Measurements from ENCODE around the gene POLA1.
A peak's percentile ranks its signal among the peaks of the same experiment; 100 is the strongest.
"Not testable (repeated sequence)": the region's sequence is repeated elsewhere in the genome, so short reads cannot be mapped to it uniquely, and the experiment has no call there.

POLA1 gene

GRCh38 chrX:24839331-24839730, 145.6 kb downstream of the POLA1 start:
- TF ChIP-seq JUND (IDR thresholded peaks at IDR 0.05; ENCODE audit: low read depth), result no peak
- in situ Hi-C loops (cut with HindIII; ENCODE audit: low pct_unique_long_range_greater_than_20kb, low sequenced_read_pairs), result no loop called here
- no peak for DNase-seq (ENCODE audit: low read depth in 1 of 2, low spot score in 1 of 2)

- TF ChIP-seq JUND (IDR thresholded peaks at IDR 0.05; ENCODE audit: low read depth), result no peak
- DNase-seq (ENCODE audit: low read depth in 1 of 2, low spot score in 1 of 2), result no peak
- in situ Hi-C loops (cut with HindIII; ENCODE audit: low pct_unique_long_range_greater_than_20kb, low sequenced_read_pairs), result no loop called here
Observed at GRCh38 chrX:24842486-24842885, 148.8 kb downstream of the POLA1 start.

DNA sequence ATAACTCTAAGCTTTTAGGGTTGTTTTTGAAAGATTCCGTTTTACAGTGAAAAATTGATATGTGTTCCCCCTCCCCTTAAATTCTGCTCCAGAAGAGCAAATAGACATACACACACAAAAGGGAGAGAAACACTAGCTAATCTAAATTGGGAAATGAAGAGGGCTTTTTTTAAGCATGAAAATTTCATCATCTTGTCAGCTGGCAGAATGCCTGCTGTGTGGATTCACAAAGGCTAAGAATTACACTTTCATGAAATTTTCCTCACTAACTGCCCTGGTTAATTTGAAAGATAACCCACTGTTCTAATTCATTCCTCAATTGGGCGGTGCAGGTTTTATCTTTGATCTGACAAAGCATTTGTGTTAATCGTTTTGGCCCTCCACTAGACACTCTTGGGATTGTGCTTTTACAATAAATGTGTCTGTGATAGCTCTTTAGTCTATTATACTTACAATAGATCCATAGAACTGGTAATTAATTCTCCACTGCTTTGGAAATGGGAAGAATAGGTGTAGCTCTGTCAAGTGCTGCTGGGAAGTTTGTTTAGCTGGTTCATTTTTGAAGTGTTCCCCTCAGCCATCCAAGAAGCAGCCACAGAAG, 152.9 kb downstream of the POLA1 start:
- in situ Hi-C loops (cut with HindIII; ENCODE audit: low pct_unique_long_range_greater_than_20kb, low sequenced_read_pairs), result no loop called here
- TF ChIP-seq JUND (IDR thresholded peaks at IDR 0.05; ENCODE audit: low read depth), result no peak
- no peak for DNase-seq (ENCODE audit: low read depth in 1 of 2, low spot score in 1 of 2)

DNA sequence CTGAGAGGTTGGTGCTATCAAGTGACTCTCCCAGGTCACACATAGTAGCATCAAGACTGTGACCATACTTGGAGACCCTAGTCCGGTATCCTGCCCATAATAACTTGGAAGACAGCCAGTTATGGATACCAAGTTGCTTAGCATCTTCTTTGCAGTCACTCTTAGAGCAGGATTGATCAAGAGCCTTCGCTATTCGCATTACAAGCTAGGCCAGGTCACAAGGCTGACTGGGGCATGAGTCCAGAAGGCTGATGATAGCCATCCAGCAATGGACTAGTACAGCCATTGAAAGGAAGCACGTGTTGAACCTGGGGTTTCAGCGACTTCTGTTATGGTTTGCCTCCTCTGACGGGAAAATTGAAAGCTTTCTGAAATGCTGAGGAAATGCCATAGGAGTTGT, 157.6 kb downstream of the POLA1 start:
- no peak for TF ChIP-seq JUND (IDR thresholded peaks at IDR 0.05; ENCODE audit: low read depth)
- no peak for DNase-seq (ENCODE audit: low read depth in 1 of 2, low spot score in 1 of 2)
- in situ Hi-C loops (cut with HindIII; ENCODE audit: low pct_unique_long_range_greater_than_20kb, low sequenced_read_pairs), result no loop called here

DNA sequence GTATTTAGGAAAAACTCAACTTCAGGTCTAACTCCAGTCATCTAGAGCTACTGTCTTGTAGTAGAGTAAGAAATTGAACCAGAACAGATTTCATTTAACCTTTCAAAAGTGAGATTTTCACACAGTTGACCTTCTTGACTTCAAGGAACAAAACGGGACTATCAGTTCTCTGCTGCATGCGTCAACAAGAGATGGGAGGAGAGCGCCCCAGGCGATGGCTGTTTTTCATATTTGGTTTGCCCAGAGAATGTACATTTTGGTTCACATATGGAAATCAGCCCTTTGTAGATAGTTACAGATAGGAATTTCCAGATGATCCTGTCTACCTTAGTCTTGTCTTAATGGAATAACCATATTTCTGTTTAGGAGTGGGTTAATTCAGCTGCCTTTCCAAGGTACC, 158.1 kb downstream of the POLA1 start:
- TF ChIP-seq JUND (IDR thresholded peaks at IDR 0.05; ENCODE audit: low read depth), result no peak
- in situ Hi-C loops (cut with HindIII; ENCODE audit: low pct_unique_long_range_greater_than_20kb, low sequenced_read_pairs), result no loop called here
- DNase-seq (ENCODE audit: low read depth in 1 of 2, low spot score in 1 of 2), result no peak

GRCh38 chrX:24858004-24858746, 164.5 kb downstream of the POLA1 start:
- DNase-seq (ENCODE audit: low read depth in 1 of 2, low spot score in 1 of 2), result no peak
- in situ Hi-C loops (cut with HindIII; ENCODE audit: low pct_unique_long_range_greater_than_20kb, low sequenced_read_pairs), result no loop called here
- TF ChIP-seq JUND (IDR thresholded peaks at IDR 0.05; ENCODE audit: low read depth), result no peak

GRCh38 chrX:24859211-24859841, 165.6 kb downstream of the POLA1 start:
- in situ Hi-C loops (cut with HindIII; ENCODE audit: low pct_unique_long_range_greater_than_20kb, low sequenced_read_pairs), result no loop called here
- no peak for TF ChIP-seq JUND (IDR thresholded peaks at IDR 0.05; ENCODE audit: low read depth)

GRCh38 chrX:24860140-24860539, 166.4 kb downstream of the POLA1 start:
- TF ChIP-seq JUND (IDR thresholded peaks at IDR 0.05; ENCODE audit: low read depth), result no peak
- in situ Hi-C loops (cut with HindIII; ENCODE audit: low pct_unique_long_range_greater_than_20kb, low sequenced_read_pairs), result no loop called here
- no peak for DNase-seq (ENCODE audit: low read depth in 1 of 2, low spot score in 1 of 2)

More at GRCh38 chrX:24859211-24859841, 165.6 kb downstream of the POLA1 start:
- DNase-seq (ENCODE audit: low read depth in 1 of 2, low spot score in 1 of 2), result no peak

DNA sequence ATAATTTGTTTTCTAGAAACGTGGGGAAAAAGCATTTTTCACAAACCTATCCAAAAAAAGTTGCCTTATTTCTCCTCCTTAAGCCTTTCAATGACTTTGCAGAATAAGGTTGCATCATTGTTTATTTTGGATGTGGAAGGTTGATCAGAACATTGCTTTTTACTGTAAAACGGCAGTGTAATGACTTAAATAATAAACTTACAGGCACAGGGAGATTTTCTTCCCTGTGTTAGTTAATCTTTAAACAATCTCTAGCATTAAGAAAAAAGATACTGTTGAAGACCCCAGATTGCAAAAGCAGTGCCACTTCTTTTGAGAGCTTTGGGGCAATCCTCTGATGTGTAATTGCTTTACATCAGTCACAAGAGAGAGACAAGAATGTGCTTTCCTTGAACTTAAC, 168.6 kb downstream of the POLA1 start:
- TF ChIP-seq JUND (IDR thresholded peaks at IDR 0.05; ENCODE audit: low read depth), result no peak
- in situ Hi-C loops (cut with HindIII; ENCODE audit: low pct_unique_long_range_greater_than_20kb, low sequenced_read_pairs), result no loop called here
- DNase-seq (ENCODE audit: low read depth in 1 of 2, low spot score in 1 of 2), result no peak

- in situ Hi-C loops (cut with HindIII; ENCODE audit: low pct_unique_long_range_greater_than_20kb, low sequenced_read_pairs); DNase-seq (ENCODE audit: low read depth in 1 of 2, low spot score in 1 of 2): not testable (repeated sequence)
Observed at GRCh38 chrX:24863779-24864178, 170.1 kb downstream of the POLA1 start.

- peak in 1 of 2 experiments; percentile 32 for DNase-seq (ENCODE audit: low read depth in 1 of 2, low spot score in 1 of 2)
- in situ Hi-C loops (cut with HindIII; ENCODE audit: low pct_unique_long_range_greater_than_20kb, low sequenced_read_pairs), result no loop called here
- TF ChIP-seq JUND (IDR thresholded peaks at IDR 0.05; ENCODE audit: low read depth), result no peak
Observed at GRCh38 chrX:24870143-24870542, 176.4 kb downstream of the POLA1 start.

DNA sequence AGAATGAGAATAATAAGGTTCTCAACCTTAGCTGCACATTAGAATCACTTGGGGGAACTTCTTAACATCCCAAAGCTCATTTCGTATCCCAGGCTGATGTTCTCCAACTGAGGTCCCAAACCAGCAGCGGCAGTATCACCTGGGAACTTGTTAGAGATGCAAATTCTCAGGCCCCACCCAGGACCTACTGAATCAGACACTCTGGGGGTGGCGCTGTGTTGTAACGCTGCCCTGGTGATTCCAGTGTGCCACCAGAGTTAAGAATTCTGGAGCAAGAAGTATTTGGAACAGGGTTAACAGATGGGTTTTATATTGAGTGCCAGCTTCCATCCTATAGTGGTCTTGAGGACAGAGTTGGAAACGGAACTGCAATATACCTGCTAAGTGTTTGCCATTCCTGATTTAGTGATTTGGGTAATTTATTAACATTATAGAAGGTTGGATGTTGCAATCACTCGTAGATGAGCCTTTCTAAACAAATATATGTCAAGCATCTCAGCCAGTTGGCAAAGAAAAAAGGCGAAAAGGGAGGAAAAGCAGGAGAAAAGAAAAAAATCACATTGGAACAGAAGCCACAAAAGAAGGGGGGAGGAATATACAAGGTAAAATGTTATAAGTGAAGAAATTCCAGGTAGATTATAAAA, 181.0 kb downstream of the POLA1 start:
- in situ Hi-C loops (cut with HindIII; ENCODE audit: low pct_unique_long_range_greater_than_20kb, low sequenced_read_pairs), result no loop called here
- no peak for TF ChIP-seq JUND (IDR thresholded peaks at IDR 0.05; ENCODE audit: low read depth)
- no peak for DNase-seq (ENCODE audit: low read depth in 1 of 2, low spot score in 1 of 2)
